ENCODE measurements around the gene BANF1. TPM values are rescaled to one million over a fixed set of nuclear protein-coding genes. Genes with fewer than 3 reads are reported as not detected.
A peak's percentile ranks its signal among the peaks of the same experiment; 100 is the strongest.

BANF1 gene
- total and polyA plus RNA-seq, 9 of the 15 experiments (the other 6 are each of a cell fraction or from before 2014, with no cell fraction given) = 108 to 651 (median 263) TPM

DNA sequence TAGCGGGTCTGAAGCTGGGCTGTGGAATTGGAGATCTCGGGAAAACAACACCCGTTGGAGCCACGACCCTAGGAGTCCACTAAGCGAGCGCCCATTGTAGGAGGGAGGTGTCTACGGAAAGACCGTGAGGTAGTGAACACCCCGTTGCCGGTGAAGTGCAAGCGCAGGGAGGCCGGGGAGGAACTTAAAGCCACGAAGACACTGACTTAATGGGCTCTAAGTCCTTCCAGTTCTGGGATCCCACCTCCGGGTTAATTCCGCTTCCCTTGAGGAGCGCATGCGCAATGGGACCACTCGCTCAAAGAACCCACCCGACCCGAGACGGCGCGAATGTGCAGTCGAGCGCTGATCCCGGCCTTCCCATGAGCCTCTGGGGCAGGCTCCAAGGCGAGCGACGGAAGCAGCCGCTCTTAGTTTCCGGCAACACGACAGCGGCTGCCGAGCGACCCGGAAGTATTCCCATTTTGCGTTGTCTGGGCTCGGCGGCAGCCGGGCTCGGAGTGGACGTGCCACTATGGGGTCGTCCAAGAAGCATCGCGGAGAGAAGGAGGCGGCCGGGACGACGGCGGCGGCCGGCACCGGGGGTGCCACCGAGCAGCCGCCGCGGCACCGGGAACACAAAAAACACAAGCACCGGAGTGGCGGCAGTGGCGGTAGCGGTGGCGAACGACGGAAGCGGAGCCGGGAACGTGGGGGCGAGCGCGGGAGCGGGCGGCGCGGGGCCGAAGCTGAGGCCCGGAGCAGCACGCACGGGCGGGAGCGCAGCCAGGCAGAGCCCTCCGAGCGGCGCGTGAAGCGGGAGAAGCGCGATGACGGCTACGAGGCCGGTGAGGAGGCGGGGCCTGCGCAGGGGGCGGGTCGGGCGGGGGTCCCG is 40.8 kb upstream of the BANF1 start, which contains the start of gene SART1 (continued):
- TF ChIP-seq ZNF740 (CRISPR knock-in tag; IDR thresholded peaks at IDR 0.05) = no peak
- no peak for TF ChIP-seq ZNF740 (tag; IDR thresholded peaks at IDR 0.05)
- TF ChIP-seq SPI1 (IDR thresholded peaks at IDR 0.05; ENCODE audit: borderline replicate concordance, low read depth, low read length) = no peak
- peak; percentile 37; the same call in 1 of the 2 replicates for TF ChIP-seq PHB2 (IDR thresholded peaks at IDR 0.05; ENCODE audit: low read depth)
- 0 out of 2 replicates have a peak, but pooled peaks have one; percentile 41 for TF ChIP-seq ZSCAN32 (CRISPR knock-in tag; IDR thresholded peaks at IDR 0.05)
- peak; percentile 93 for TF ChIP-seq ZBTB17 (CRISPR knock-in tag; IDR thresholded peaks at IDR 0.05)
- peak; percentile 68; the same call in 1 of the 2 replicates for TF ChIP-seq NKRF (IDR thresholded peaks at IDR 0.05; ENCODE audit: borderline replicate concordance)
- TF ChIP-seq, protein P1, sequence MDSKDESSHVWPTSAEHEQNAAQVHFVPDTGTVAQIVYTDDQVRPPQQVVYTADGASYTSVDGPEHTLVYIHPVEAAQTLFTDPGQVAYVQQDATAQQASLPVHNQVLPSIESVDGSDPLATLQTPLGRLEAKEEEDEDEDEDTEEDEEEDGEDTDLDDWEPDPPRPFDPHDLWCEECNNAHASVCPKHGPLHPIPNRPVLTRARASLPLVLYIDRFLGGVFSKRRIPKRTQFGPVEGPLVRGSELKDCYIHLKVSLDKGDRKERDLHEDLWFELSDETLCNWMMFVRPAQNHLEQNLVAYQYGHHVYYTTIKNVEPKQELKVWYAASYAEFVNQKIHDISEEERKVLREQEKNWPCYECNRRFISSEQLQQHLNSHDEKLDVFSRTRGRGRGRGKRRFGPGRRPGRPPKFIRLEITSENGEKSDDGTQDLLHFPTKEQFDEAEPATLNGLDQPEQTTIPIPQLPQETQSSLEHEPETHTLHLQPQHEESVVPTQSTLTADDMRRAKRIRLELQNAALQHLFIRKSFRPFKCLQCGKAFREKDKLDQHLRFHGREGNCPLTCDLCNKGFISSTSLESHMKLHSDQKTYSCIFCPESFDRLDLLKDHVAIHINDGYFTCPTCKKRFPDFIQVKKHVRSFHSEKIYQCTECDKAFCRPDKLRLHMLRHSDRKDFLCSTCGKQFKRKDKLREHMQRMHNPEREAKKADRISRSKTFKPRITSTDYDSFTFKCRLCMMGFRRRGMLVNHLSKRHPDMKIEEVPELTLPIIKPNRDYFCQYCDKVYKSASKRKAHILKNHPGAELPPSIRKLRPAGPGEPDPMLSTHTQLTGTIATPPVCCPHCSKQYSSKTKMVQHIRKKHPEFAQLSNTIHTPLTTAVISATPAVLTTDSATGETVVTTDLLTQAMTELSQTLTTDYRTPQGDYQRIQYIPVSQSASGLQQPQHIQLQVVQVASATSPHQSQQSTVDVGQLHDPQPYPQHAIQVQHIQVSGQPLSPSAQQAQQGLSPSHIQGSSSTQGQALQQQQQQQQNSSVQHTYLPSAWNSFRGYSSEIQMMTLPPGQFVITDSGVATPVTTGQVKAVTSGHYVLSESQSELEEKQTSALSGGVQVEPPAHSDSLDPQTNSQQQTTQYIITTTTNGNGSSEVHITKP (IDR thresholded peaks at IDR 0.05; ENCODE audit: partially characterized antibody) = peak; percentile 68
- TF ChIP-seq ELF2 (CRISPR knock-in tag; IDR thresholded peaks at IDR 0.05) = peak; percentile 91
- TF ChIP-seq PHF8 (IDR thresholded peaks at IDR 0.05; ENCODE audit: borderline replicate concordance, low read length) = peak; percentile 86; the same call in 1 of the 2 replicates
- no peak for TF ChIP-seq SMAD3 (CRISPR knock-in tag; conservative IDR thresholded peaks at IDR 0.05)
- no peak for TF ChIP-seq MYBL2 (IDR thresholded peaks at IDR 0.05; ENCODE audit: low read depth)
- no peak for TF ChIP-seq MYBL2 (CRISPR knock-in tag; IDR thresholded peaks at IDR 0.05; ENCODE audit: borderline replicate concordance)
- TF ChIP-seq U2AF1 (optimal IDR thresholded peaks at IDR 0.05; ENCODE audit: low read depth, low read length) = peak; percentile 73
- peak; percentile 79; the same call in 1 of the 2 replicates for TF ChIP-seq E2F1 (CRISPR knock-in tag; IDR thresholded peaks at IDR 0.05)
- TF ChIP-seq ETV6 (IDR thresholded peaks at IDR 0.05; ENCODE audit: borderline replicate concordance in 1 of 2, low read depth in 2 of 2, low read length in 1 of 2) = no peak
- TF ChIP-seq ETV6 (CRISPR knock-in tag; IDR thresholded peaks at IDR 0.05; ENCODE audit: borderline replicate concordance) = no peak
- no peak for TF ChIP-seq ZNF316 (IDR thresholded peaks at IDR 0.05)
- peak; percentile 64; the same call in 1 of the 2 replicates for TF ChIP-seq ZNF140 (CRISPR knock-in tag; IDR thresholded peaks at IDR 0.05)
